PC-9 (cell line): ENCODE data around the gene TMEM128.
"Not testable (repeated sequence)": the region's sequence is repeated elsewhere in the genome, so short reads cannot be mapped to it uniquely, and the experiment has no call there.

ENCODE experiments used
- CTCF ChIP-seq: fragments of 200-600 bp; sonication (generic); conservative IDR thresholded peaks from 2 replicates; pipeline ENCODE4 v1.6.1; 2017; ENCODE audit warnings: mixed run types, antibody characterized with exemption, mild to moderate bottlenecking, moderate library complexity
- EZH2 ChIP-seq: fragments of 200-600 bp; sonication (generic); IDR thresholded peaks from 2 replicates; pipeline ENCODE4 v1.8.0; 2017; ENCODE audit warnings: antibody characterized with exemption, low read depth

GRCh38 chr4:4188557-4188956 is 59.5 kb downstream of the TMEM128 start:
- not testable (repeated sequence) for TF ChIP-seq CTCF, EZH2
